Hair follicular keratinocyte (primary cell): ENCODE data around the gene TRIP4. TPM values are rescaled to one million over a fixed set of nuclear protein-coding genes. Genes with fewer than 3 reads are reported as not detected.

Source experiments
- total RNA-seq: library from RNA; depleted of rRNA; stranded (reverse); fragments of >200 nt; gene quantifications from 2 replicates; pipeline ENCODE4 v1.2.3, GENCODE V29; 2015

The TRIP4 gene
- total RNA-seq: 6.8 and 8.5 TPM in 2 replicates

GRCh38 chr15:64387562-64388168 lies at the start of gene TRIP4:
TSS of gene TRIP4 (plus strand) at chr15:64387836. CDS start at chr15:64387864, 28 bp downstream.

GRCh38 chr15:64355944-64356709 lies 31.5 kb upstream of the TRIP4 start, which contains the start of gene CSNK1G1:
TSS of gene CSNK1G1 (minus strand) at chr15:64356173. CDS start at chr15:64300499, 55,674 bp downstream.

GRCh38 chr15:64381000-64381751 lies 6.5 kb upstream of the TRIP4 start, which contains the start of gene PCLAF:
TSS of gene PCLAF (minus strand) at chr15:64381441. CDS start at chr15:64381371, 70 bp downstream.

DNA sequence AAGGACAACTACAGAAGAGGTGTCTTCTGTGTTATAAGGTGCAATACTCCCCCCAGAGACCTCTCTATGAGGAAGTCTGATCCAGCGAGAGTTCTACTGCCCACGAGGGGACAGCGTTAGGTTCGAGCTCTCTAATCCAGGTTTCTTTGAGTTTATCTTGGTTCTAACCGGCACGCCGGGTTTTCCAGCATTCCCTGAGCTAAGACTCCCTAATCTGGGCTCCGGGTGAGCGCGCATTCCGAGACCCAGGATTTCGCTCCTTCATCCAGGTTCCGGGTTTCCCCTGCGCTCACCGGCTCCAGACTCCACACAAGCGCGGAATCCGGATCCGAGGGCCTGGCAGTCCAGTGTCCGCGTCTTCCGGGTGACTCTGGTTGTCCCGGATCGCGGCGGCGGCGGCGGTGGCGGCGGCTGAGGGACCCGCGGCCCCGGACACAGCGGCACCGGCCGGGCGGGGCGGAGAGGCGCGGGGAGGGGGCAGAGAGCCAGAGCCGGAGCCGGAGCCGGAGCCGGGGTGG lies 72.6 kb downstream of the TRIP4 start, which contains the start of gene ZNF609:
ZNF609 (plus strand) TSS at position 373 of the 518 bp plus-strand sequence. CDS start 38,842 bp downstream, outside the sequence.

Other genes with a start within 250 kb of the TRIP4 start
- not detected in 2 replicates for gene SNX22, start 236.1 kb upstream of the TRIP4 start, total RNA-seq
- 789 and 1,053 TPM in 2 replicates for gene PPIB, start 224.8 kb upstream of the TRIP4 start, total RNA-seq
- gene CSNK1G1, start 31.7 kb upstream of the TRIP4 start, total RNA-seq: 15.2 and 16.6 TPM in 2 replicates
- 33.3 and 39.1 TPM in 2 replicates for gene PCLAF, start 6.4 kb upstream of the TRIP4 start, total RNA-seq
- 11.1 and 11.9 TPM in 2 replicates for gene ZNF609, start 72.7 kb downstream of the TRIP4 start, total RNA-seq